ENCODE results near the gene TMSB4X.

DNA sequence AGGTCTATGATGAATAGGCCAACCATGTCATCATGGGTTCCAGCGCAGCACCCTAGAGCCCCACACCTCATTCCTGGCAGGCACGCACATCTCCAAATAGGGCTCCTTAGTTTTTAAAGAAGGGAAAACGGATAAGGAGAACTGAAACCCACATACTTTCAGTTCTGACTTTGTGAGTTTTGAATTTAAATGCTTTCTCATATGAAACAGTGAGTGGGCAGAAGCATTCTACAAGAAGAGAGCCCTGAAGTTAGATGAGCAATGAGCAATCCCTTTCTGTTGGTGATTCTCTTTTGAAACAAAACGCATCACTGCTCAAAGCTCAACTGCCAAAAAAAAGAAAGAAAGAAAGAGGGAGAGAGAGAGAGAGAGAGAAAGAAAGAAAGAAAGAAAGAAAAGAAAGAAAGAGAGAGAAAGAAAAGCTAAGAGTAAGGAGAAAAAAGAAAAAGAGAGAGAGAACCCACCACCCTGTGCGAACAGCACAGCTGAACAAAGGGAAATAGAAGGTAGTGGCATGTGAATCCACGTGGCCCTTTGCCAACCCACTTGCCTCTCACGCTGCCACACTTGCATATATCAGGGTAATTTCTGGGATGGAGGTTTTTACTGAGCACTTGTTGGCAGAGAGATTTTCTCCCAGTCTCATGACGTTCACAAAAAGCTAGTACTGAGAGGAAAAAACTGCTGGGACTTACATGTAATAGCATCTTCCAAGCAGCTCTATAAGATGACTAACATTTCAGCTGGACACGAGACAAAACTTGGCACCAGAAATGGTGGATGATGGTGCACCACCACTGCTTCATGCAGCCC lies 31.0 kb downstream of the TMSB4X start:
- TF ChIP-seq, protein P1, sequence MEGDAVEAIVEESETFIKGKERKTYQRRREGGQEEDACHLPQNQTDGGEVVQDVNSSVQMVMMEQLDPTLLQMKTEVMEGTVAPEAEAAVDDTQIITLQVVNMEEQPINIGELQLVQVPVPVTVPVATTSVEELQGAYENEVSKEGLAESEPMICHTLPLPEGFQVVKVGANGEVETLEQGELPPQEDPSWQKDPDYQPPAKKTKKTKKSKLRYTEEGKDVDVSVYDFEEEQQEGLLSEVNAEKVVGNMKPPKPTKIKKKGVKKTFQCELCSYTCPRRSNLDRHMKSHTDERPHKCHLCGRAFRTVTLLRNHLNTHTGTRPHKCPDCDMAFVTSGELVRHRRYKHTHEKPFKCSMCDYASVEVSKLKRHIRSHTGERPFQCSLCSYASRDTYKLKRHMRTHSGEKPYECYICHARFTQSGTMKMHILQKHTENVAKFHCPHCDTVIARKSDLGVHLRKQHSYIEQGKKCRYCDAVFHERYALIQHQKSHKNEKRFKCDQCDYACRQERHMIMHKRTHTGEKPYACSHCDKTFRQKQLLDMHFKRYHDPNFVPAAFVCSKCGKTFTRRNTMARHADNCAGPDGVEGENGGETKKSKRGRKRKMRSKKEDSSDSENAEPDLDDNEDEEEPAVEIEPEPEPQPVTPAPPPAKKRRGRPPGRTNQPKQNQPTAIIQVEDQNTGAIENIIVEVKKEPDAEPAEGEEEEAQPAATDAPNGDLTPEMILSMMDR (IDR thresholded peaks at IDR 0.05), result no peak
- TF ChIP-seq JUN (CRISPR knock-in tag; IDR thresholded peaks at IDR 0.05) (no peak), ZNF396 (CRISPR knock-in tag; IDR thresholded peaks at IDR 0.05; ENCODE audit: borderline replicate concordance) (no peak), NR1H2 (CRISPR knock-in tag; IDR thresholded peaks at IDR 0.05) (no peak), ATF1 (CRISPR knock-in tag; IDR thresholded peaks at IDR 0.05) (no peak), ZNF263 (CRISPR knock-in tag; IDR thresholded peaks at IDR 0.05; ENCODE audit: low read depth) (no peak)
- TF ChIP-seq, protein P2, sequence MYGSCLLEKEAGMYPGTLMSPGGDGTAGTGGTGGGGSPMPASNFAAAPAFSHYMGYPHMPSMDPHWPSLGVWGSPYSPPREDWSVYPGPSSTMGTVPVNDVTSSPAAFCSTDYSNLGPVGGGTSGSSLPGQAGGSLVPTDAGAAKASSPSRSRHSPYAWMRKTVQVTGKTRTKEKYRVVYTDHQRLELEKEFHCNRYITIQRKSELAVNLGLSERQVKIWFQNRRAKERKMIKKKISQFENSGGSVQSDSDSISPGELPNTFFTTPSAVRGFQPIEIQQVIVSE (CRISPR knock-in tag; IDR thresholded peaks at IDR 0.05; ENCODE audit: borderline replicate concordance), result no peak
- TF ChIP-seq, protein P3, sequence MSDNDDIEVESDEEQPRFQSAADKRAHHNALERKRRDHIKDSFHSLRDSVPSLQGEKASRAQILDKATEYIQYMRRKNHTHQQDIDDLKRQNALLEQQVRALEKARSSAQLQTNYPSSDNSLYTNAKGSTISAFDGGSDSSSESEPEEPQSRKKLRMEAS (CRISPR knock-in tag; IDR thresholded peaks at IDR 0.05), result no peak
